Mesothelial cell of epicardium (in vitro differentiated cells): ENCODE measurements around the gene DUS1L. TPM values are rescaled to one million over a fixed set of nuclear protein-coding genes. Genes with fewer than 3 reads are reported as not detected.

ENCODE experiments used
- DNase-seq, 2 experiments: peaks; one replicate each; pipeline ENCODE4 v3.0.0; 2021; ENCODE audit warnings: low spot score in 2 of 2; ENCODE audit not compliant: unreplicated experiment in 2 of 2
- H3K27ac Mint-ChIP-seq: 2 replicates; pipeline ENCODE4 v1.8.0; 2021; ENCODE audit warnings: mixed read lengths
- H3K27me3 Mint-ChIP-seq: 2 replicates; pipeline ENCODE4 v1.8.0; 2021; ENCODE audit warnings: low read depth, mixed read lengths
- H3K36me3 Mint-ChIP-seq: 2 replicates; pipeline ENCODE4 v1.8.0; 2021; ENCODE audit warnings: mixed read lengths
- H3K4me1 Mint-ChIP-seq: 2 replicates; pipeline ENCODE4 v1.8.0; 2021; ENCODE audit warnings: mixed read lengths
- H3K4me3 Mint-ChIP-seq: 2 replicates; pipeline ENCODE4 v1.8.0; 2021; ENCODE audit warnings: mild to moderate bottlenecking, moderate library complexity, mixed read lengths
- H3K9me3 Mint-ChIP-seq: 2 replicates; pipeline ENCODE4 v1.8.0; 2021; ENCODE audit warnings: mixed read lengths
- CTCF ChIP-seq: fragments of 200-600 bp; sonication (generic); IDR thresholded peaks from one replicate; pipeline ENCODE4 v1.5.0; 2021; ENCODE audit warnings: antibody characterized with exemption; ENCODE audit not compliant: unreplicated experiment
- total RNA-seq: library from RNA; stranded (reverse); gene quantifications from 3 replicates; pipeline ENCODE4 v1.2.1, GENCODE V29; 2021

Gene DUS1L
- total RNA-seq, 1 donor from 2014 or later: 94.9 TPM

- Mint-ChIP-seq H3K27me3 (no peaks in the 10 kb centered on the region), H3K27ac (no peak overlapping the region), H3K4me1 (peaks cover 13% of the 10 kb centered on the region), H3K9me3 (no peaks in the 10 kb centered on the region), H3K36me3 (peaks cover 2% of the 10 kb centered on the region), H3K4me3 (no peak overlapping the region)
- no peak for DNase-seq
- no peak for TF ChIP-seq CTCF
These were observed 11.1 kb downstream of the DUS1L start for GRCh38 chr17:82054351-82055022.

- peaks cover 13% of the 10 kb centered on the region for H3K4me1 Mint-ChIP-seq
- H3K27ac Mint-ChIP-seq: no peak overlapping the region
- H3K9me3 Mint-ChIP-seq: no peaks in the 10 kb centered on the region
- H3K36me3 Mint-ChIP-seq: peaks cover 2% of the 10 kb centered on the region
- DNase-seq: no peak
- TF ChIP-seq CTCF: no peak
- H3K4me3 Mint-ChIP-seq: peak overlapping the region; percentile 84
- no peaks in the 10 kb centered on the region for H3K27me3 Mint-ChIP-seq
These were observed 11.9 kb downstream of the DUS1L start for GRCh38 chr17:82053556-82054263.

- H3K27ac Mint-ChIP-seq: no peak overlapping the region
- no peak for TF ChIP-seq CTCF
- peak overlapping the region; percentile 84 for H3K4me3 Mint-ChIP-seq
- no peaks in the 10 kb centered on the region for H3K27me3 Mint-ChIP-seq
- DNase-seq: no peak
- no peaks in the 10 kb centered on the region for H3K9me3 Mint-ChIP-seq
- H3K4me1 Mint-ChIP-seq: peaks cover 13% of the 10 kb centered on the region
- peaks cover 2% of the 10 kb centered on the region for H3K36me3 Mint-ChIP-seq
These were observed 12.5 kb downstream of the DUS1L start for GRCh38 chr17:82053130-82053529.

- Mint-ChIP-seq H3K27me3 (no peaks in the 10 kb centered on the region), H3K4me1 (peaks cover 13% of the 10 kb centered on the region), H3K36me3 (peaks cover 1% of the 10 kb centered on the region), H3K27ac (peak overlapping the region; percentile 21), H3K9me3 (no peaks in the 10 kb centered on the region), H3K4me3 (peak overlapping the region; percentile 84)
- TF ChIP-seq CTCF: no peak
- DNase-seq: no peak
These were observed 13.0 kb downstream of the DUS1L start for GRCh38 chr17:82052638-82053059.

- H3K9me3 Mint-ChIP-seq: no peaks in the 10 kb centered on the region
- peak; percentile 70 to 81 for DNase-seq
- no peaks in the 10 kb centered on the region for H3K27me3 Mint-ChIP-seq
- H3K36me3 Mint-ChIP-seq: peaks cover 7% of the 10 kb centered on the region
- H3K27ac Mint-ChIP-seq: peak within 1 kb of the TSS; percentile 78
- H3K4me3 Mint-ChIP-seq: peak within 1 kb of the TSS; percentile 89
- peaks cover 13% of the 10 kb centered on the region for H3K4me1 Mint-ChIP-seq
- TF ChIP-seq CTCF: no peak
These were observed 13.6 kb downstream of the DUS1L start, which contains the start of the genes GPS1 and RFNG for GRCh38 chr17:82051776-82052637. Gene GPS1 (plus strand): TSS chr17:82051898. CDS start chr17:82051932, 34 bp downstream. Gene RFNG (minus strand): TSS chr17:82051811. CDS start chr17:82051766, 45 bp downstream.
